Heart right ventricle (tissue), 16 donors: ENCODE data around the gene SPRN. TPM values are rescaled to one million over a fixed set of nuclear protein-coding genes. Genes with fewer than 3 reads are reported as not detected.

Experiments used
- ATAC-seq, 8 donors: fragments of 200-7000 bp; cut with Tn5 transposase; one replicate each; pipeline ENCODE4 v1.9.1; 2020; ENCODE audit warnings: mild to moderate bottlenecking in 8 of 8, moderate library complexity in 8 of 8, moderate number of reproducible peaks in 1 of 8
- DNase-seq, 2 donors: peaks; one replicate each; pipeline ENCODE4 v3.0.0-alpha.2; 2020
- H3K27ac ChIP-seq, 10 donors: fragments of 200-600 bp; sonication (generic) in 2 of 10; one replicate each; pipeline versions ENCODE4 v1.5.0 to v1.8.0; 2020 to 2022; ENCODE audit warnings: mild to moderate bottlenecking in 3 of 10
- H3K27me3 ChIP-seq, 7 donors: fragments of 200-600 bp; one replicate each; pipeline ENCODE4 v1.8.0; 2021 to 2022; ENCODE audit warnings: mild to moderate bottlenecking in 2 of 7
- H3K36me3 ChIP-seq, 9 donors: fragments of 200-600 bp; sonication (generic) in 1 of 9; one replicate each; pipeline versions ENCODE4 v1.5.0 to v1.8.0; 2020 to 2022; ENCODE audit warnings: mild to moderate bottlenecking in 2 of 9
- H3K4me1 ChIP-seq, 9 donors: fragments of 200-600 bp; sonication (generic) in 1 of 9; one replicate each; pipeline versions ENCODE4 v1.5.0 to v1.8.0; 2020 to 2022; ENCODE audit warnings: mild to moderate bottlenecking in 4 of 9
- H3K4me3 ChIP-seq, 10 donors: fragments of 200-600 bp; sonication (generic) in 2 of 10; one replicate each; pipeline versions ENCODE4 v1.5.0 to v1.8.0; 2020 to 2022; ENCODE audit warnings: mild to moderate bottlenecking in 7 of 10, moderate library complexity in 2 of 10
- H3K9me3 ChIP-seq, 11 donors: fragments of 200-600 bp in 10 of 11; sonication (generic) in 2 of 11; one replicate each; pipeline versions ENCODE4 v1.5.0 to v1.8.0; 2013 to 2022; ENCODE audit warnings: mild to moderate bottlenecking in 2 of 11, control low read depth in 1 of 11, moderate library complexity in 1 of 11
- CTCF ChIP-seq, 9 donors: fragments of 200-600 bp; sonication (generic) in 2 of 9; IDR thresholded peaks; one replicate each; pipeline versions ENCODE4 v1.5.0 to v1.8.0; 2021 to 2022; ENCODE audit warnings: antibody characterized with exemption in 9 of 9, mild to moderate bottlenecking in 5 of 9, moderate library complexity in 1 of 9
- WGBS, 2 donors: extraction: QIAGEN DNeasy Blood & Tissue Kit; methylation state at CpG; one replicate each; pipeline ENCODE4 v1.1.7; 2013; ENCODE audit warnings: inconsistent platforms in 1 of 2; 5-methylcytosine and 5-hydroxymethylcytosine counted together
- intact Hi-C, 10 donors: fragments of 100-400 bp; cut with DNase I; formaldehyde crosslinking; loops; one replicate each; pipeline versions ENCODE4 v1.11.1 to v1.14.2; 2022
- polyA plus RNA-seq, 2 donors: library from polyadenylated mRNA; stranded (reverse); fragments of 200-250 nt; gene quantifications; one replicate each; pipeline ENCODE4 v1.2.3, GENCODE V29; 2013
- total RNA-seq, 10 donors: library from RNA; stranded (reverse); fragmentation: NEBNext Ultra II Directional in 3 of 10; extraction: Animal tissue kit (Norgen Biotek cat#: 25700) in 3 of 10; gene quantifications; one replicate each; pipeline versions ENCODE4 v1.2.1 to v1.2.4, GENCODE V29; 2021 to 2023
- donor health status: Arrhythmogenic right ventricular cardiomyopathy.
- donor health status: ischemic (EF 13 %, LVEDD 7.1; RV severe dilation, severe dysfunction).
- donor health status: healthy with polysubstance abuse.
- donor health status: DM: no; HTN: yes; CAD: no.
- donor health status: DM: no; HTN: no; CAD: no.
- donor health status: ischemic (EF 25% LVEDD 6.9; RV normal size, moderate dysfunction).
- donor health status: ischemic (EF 25% LVEDD 5.7; RV mildly dilated, moderate dysfunction).
- donor health status: healthy.
- donor health status: DM: yes; HTN: yes; CAD: no.
- donor health status: Ischemic cardiomyopathy.
- donor health status: ischemic (EF 35%, LVEDD 5.7; RV mildly dilated, moderate dysfunction).
- donor health status: nonischemic (EF 11% LVEDD 7.7; RV severe dilation, severe dysfunction).
- donor health status: DM: yes; HTN: yes; CAD: no.
- donor health status: PGD.
- donor health status: ischemic (EF 29% LVEDD 5.4; RV normal size, mild dysfunction).
- donor health status: nonischemic (EF 23%, LVEDD 6.1; RV moderate dilation, normal function).

SPRN gene
- total and polyA plus RNA-seq, 12 donors: 0.07 to 0.22 (median 0.09) TPM; not detected in 9

- Histone ChIP-seq H3K36me3 (peaks cover 0 to 98% (median 32%) of the 10 kb centered on the region in 9 donors), H3K4me3 (no peak overlapping the region), H3K9me3 (no peaks in the 10 kb centered on the region), H3K4me1 (peaks cover 0 to 18% (median 0%) of the 10 kb centered on the region in 9 donors), H3K27me3 (no peaks in the 10 kb centered on the region), H3K27ac (peak overlapping the region in 1 of 10 donors; percentile 78)
- no peak for DNase-seq
- ATAC-seq: peak in 3 of 8 donors; percentile 24 to 39 (median 30)
- WGBS, 2 donors: 96 to 97% methylated on average over 21 of the region's 21 CpGs
- no peak for TF ChIP-seq CTCF (IDR thresholded peaks at IDR 0.05)
- intact Hi-C loops: no loop called here
Measured at GRCh38 chr10:133401981-133402725, 22.3 kb downstream of the SPRN start.

GRCh38 chr10:133401500-133401899 is 22.9 kb downstream of the SPRN start:
- peak overlapping the region in 1 of 10 donors; percentile 78 for H3K27ac ChIP-seq
- H3K4me1 ChIP-seq: peaks cover 0 to 18% (median 0%) of the 10 kb centered on the region in 9 donors
- no peak for TF ChIP-seq CTCF (IDR thresholded peaks at IDR 0.05)
- intact Hi-C loops: no loop called here
- H3K9me3 ChIP-seq: no peaks in the 10 kb centered on the region
- H3K36me3 ChIP-seq: peaks cover 0 to 98% (median 32%) of the 10 kb centered on the region in 9 donors
- DNase-seq (no peak), ATAC-seq (peak in 2 of 8 donors; percentile 17 to 36)
- no peak overlapping the region for H3K4me3 ChIP-seq
- 96 to 97% methylated on average over 12 of the region's 12 CpGs for WGBS, 2 donors
- no peaks in the 10 kb centered on the region for H3K27me3 ChIP-seq

- Histone ChIP-seq H3K9me3 (no peaks in the 10 kb centered on the region), H3K4me1 (peaks cover 0 to 18% (median under 1%) of the 10 kb centered on the region in 9 donors), H3K36me3 (peaks cover 0 to 98% (median 32%) of the 10 kb centered on the region in 9 donors), H3K27me3 (no peaks in the 10 kb centered on the region), H3K27ac (peak overlapping the region in 1 of 10 donors; percentile 78), H3K4me3 (no peak overlapping the region)
- intact Hi-C loops: no loop called here
- WGBS, 2 donors: 82 to 90% methylated on average over 10 of the region's 10 CpGs
- DNase-seq (no peak), ATAC-seq (peak in 3 of 8 donors; percentile 32 to 40 (median 37))
- TF ChIP-seq CTCF (IDR thresholded peaks at IDR 0.05): no peak
Measured at GRCh38 chr10:133400624-133401424, 23.6 kb downstream of the SPRN start.

GRCh38 chr10:133399123-133399601 is 25.3 kb downstream of the SPRN start:
- WGBS, 2 donors: 97 to 98% methylated on average over 19 of the region's 19 CpGs
- peaks cover 3 to 28% (median 13%) of the 10 kb centered on the region in 9 donors for H3K4me1 ChIP-seq
- peaks cover 0 to 84% (median 32%) of the 10 kb centered on the region in 9 donors for H3K36me3 ChIP-seq
- no peak for DNase-seq
- no peaks in the 10 kb centered on the region for H3K27me3 ChIP-seq
- no peak for ATAC-seq
- H3K9me3 ChIP-seq: no peaks in the 10 kb centered on the region
- no peak for TF ChIP-seq CTCF (IDR thresholded peaks at IDR 0.05)
- H3K27ac ChIP-seq: no peak overlapping the region
- H3K4me3 ChIP-seq: no peak overlapping the region
- intact Hi-C loops: no loop called here
